GM19043 (cell line): Measurements from ENCODE around the gene ATP6V0A4.
"Not testable (repeated sequence)": the region's sequence is repeated elsewhere in the genome, so short reads cannot be mapped to it uniquely, and the experiment has no call there.

Source experiments
- ATAC-seq: cut with Tn5 transposase; IDR thresholded peaks from one replicate; pipeline ENCODE4 v1.9.1; 2021; ENCODE audit warnings: low read depth; ENCODE audit not compliant: unreplicated experiment

Gene ATP6V0A4

DNA sequence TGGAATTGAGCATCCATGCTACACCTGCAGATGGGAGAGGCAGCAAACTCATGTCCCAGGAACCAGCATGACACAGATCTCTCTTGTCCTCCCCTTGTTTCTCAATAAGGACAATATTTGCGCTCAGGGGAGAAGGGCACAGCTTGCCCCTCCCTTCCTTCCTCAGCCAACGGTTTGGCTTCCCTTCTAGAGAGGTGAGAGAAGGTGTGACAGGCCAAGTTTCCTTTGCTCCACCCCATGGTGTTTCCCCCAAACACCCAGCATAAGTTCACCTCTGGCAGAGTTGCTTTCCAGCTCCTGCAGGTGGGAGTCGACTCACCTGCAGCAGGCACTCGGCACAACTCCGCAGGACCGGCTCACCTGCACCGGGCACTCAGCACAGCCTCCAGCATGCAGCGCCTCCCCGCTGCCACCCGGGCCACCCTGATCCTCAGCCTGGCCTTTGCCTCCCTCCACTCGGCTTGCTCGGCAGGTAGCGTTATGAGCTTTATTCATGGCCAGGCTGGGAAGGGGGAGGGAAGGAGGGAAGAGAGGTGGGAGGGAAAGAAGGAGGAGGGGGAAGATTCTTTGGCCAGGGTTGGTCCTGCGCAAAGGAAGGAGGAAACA lies at the start of gene ATP6V0A4, which contains the start of gene TMEM213:
Gene ATP6V0A4 (minus strand): TSS at position 482 of the 606 bp plus-strand sequence. CDS start 26,949 bp downstream, outside the sequence.
Gene TMEM213 (plus strand): TSS at position 280 of the 606 bp plus-strand sequence. CDS start 111 bp downstream, at position 391.
- ATAC-seq = no peak

GRCh38 chr7:138845711-138846110 lies 47.7 kb upstream of the ATP6V0A4 start:
- no peak for ATAC-seq

- no peak for ATAC-seq
Observed at GRCh38 chr7:138843632-138844580, 45.9 kb upstream of the ATP6V0A4 start.

DNA sequence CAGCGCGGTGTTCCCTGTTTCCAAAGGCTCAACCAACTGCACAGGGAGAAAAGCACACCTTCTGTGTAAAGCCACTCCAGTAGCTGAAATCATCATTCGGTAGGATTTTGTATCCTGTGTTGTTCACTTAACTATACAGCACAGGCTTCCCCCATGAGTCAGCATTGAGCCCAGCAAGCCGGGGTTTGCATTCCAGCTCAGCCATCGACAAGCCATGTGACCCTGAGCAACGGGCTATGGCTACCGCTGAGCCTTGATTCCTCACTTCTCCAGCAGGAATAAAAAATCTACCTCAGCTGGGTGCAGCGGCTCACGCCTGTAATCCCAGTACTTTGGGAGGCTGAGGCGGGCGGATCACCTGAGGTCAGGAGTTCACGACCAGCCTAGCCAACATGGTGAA lies 44.1 kb upstream of the ATP6V0A4 start:
- ATAC-seq = no peak

DNA sequence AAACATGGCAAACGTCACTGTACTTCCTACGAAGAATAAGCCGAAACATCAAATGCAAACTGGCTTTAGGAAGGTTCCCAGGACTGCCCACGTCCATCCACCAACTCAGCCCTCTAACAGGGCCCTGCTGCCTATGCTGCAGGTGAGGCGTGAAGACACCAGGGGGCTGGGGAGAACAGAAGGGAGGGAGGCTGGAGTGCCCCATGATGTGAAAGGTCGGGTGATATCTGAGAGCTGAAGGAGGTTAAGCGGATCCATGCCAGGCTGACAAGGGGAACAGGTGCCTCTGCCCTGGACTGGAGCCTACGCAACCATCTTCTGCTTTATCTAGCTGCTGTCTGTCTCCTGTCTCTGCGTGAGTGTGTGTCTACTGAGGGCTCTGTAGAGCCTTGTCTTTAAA lies 40.2 kb upstream of the ATP6V0A4 start:
- ATAC-seq = no peak

DNA sequence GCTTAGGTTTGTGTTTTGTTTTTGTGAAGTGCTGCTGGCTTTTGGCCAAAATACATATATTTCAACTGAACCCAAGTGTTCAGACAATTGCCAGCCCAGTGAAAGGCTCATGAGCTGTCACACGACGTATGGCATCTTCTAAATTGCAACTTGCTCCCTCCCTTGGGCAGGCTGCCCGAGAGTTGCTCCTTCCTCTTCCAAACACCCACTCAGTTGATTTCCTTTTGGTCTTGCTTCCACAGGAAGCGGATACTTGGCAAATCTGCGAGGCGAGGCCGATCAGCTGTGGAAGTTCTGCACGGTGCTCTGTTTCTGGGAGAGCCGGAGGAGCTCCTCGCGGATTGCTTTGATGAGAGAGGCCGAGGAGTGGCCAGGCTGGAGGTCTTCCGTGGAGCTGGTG lies 39.6 kb upstream of the ATP6V0A4 start:
- ATAC-seq = no peak

DNA sequence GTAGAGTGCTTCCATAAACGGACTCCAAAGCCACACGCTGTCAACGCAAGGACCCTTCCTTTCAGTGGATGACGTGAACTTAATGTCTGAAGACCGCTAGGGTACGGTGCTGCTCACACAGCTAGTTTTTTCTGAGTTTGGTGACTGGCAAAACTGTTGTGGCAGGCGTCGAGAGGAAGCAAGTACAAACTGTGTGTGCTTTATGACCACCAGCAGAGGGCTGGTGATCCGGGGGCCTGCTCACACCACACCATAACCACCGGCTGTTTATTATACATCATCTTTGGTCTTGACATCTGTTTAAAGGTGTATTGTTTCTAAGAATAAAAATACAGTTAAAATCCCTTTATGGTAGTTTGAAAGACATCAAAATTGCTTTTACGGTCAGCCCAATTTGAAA lies 37.1 kb upstream of the ATP6V0A4 start:
- ATAC-seq = no peak

DNA sequence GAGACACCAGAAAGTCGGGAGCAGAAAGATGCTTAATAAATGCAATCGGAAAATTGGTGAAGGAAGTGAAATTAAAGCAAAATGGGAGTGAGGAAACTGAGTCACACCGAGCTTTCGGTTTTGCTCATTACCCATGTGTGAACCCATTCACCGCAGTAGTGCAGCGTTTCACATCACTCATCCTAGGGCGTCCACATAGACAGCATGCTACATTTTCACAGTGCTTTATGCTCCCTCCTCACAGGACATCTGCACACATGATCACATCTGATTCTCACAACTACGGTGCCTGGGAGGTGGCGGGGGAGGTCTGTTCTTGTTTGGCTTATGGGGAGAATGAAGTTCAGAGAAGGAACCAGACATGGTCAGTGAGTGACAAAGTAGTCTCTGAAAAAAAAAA lies 36.6 kb upstream of the ATP6V0A4 start:
- ATAC-seq = no peak

GRCh38 chr7:138833596-138833995 lies 35.6 kb upstream of the ATP6V0A4 start:
- ATAC-seq = no peak

DNA sequence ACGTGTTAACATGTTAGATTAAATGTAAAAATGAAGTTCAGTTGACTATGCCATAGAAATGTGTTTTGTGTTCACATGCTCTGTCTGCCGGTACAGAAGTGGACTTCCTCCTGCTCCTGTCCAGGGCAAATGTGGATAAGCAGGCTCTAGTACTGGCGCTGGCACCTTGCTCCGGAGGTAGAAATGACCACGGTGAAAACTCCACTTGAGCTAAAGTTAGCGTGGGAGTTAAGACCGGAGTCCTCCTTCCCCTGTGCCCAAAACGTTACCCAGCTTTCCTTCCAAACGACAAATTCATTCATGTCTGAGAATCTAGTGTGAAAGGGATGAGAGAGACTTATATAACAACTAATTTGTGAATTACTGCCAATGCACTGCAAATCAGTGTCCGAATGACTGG lies 35.0 kb upstream of the ATP6V0A4 start:
- ATAC-seq = no peak

DNA sequence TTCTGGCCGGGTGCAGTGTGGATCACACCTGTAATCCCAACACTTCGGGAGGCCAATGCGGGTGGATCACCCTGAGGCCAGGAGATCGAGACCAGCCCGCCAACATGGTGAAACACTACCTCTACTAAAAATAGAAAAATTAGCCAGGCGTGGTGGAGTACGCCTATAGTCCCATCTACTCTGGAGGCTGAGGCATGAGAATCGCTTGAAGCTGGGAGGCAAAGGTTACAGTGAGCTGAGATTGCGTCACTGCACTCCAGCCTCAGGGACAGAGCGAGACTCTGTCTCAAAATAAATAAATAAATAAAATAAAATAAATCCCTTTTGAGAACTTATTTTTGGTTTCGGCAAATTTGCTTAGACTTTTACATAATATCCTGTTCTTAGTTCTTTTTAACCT lies 31.3 kb upstream of the ATP6V0A4 start:
- no peak for ATAC-seq

- no peak for ATAC-seq
Observed at GRCh38 chr7:138828302-138828701, 30.3 kb upstream of the ATP6V0A4 start.

- ATAC-seq = no peak
Observed at GRCh38 chr7:138825049-138825721, 27.2 kb upstream of the ATP6V0A4 start.

DNA sequence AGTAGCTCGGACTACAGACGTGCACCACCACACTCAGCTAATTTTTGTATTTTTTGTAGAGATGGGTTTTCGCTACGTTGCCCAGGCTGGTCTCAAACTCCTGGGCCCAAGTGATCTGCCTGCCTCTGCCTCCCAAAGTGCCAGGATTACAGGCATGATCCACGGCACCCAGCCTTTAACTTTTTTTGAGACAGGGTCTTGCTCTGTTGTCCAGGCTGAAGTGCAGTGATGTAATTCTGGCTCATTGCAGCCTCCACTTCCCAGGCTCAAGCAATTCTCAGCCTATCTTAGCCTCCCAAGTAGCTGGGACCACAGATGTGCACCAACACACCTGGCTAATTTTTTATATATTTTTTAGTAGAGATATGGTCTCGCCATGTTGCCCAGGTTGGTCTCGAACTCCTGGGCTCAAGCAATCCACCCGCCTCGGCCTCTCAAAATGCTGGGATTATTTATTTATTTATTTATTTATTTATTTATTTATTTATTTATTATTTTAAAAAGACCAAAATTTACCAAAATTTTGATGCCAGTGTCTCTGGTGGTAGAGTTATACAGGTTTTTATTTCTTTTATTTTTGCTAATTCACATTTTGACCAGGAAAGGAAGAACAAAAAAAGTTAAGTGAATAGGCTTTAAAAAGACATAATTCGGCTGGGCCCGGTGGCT lies 25.0 kb upstream of the ATP6V0A4 start:
- no peak for ATAC-seq

DNA sequence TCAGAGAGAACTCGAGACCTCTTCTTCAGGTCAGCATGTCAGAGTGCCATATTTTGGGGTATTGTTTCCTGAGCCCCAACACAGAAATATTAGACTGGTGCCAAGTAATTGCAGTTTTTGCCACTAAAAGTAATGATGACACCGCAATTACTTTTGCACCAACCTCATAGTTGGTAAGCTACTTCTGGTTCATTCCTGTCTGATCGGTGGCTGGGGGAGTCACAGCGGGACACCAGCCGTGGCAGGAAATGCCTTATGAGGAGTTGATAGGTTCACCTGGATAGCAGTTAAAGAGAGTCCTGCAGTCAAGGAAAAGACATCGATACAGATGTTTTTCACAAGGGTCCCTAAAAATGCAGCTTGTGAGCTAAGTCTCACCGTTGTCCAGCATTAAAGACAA lies 23.9 kb upstream of the ATP6V0A4 start:
- ATAC-seq = no peak

GRCh38 chr7:138819625-138820024 lies 21.6 kb upstream of the ATP6V0A4 start:
- ATAC-seq = no peak

DNA sequence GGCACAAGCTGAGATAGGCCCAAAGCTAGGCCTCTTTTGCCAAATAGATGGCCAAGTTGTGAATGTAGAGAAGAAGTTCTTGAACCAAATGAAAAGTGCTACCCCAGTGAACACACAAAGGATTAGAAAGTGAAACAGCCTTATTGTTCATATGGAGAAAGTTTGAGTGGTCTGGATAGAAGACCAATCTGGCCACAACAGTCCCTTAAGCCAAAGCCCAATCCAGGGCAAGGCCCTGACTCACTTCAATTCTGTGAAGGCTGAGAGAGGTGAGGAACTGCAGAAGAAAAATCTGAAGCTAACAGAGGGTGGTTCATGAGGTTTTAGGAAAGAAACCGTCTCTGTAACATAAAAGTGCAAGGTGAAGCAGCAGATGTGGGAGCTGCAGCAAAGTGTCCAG lies 18.7 kb upstream of the ATP6V0A4 start:
- no peak for ATAC-seq

- no peak for ATAC-seq
Observed at GRCh38 chr7:138814816-138815332, 16.9 kb upstream of the ATP6V0A4 start.

GRCh38 chr7:138813945-138814344 lies 15.9 kb upstream of the ATP6V0A4 start:
- no peak for ATAC-seq

- not testable (repeated sequence) for ATAC-seq
Observed at GRCh38 chr7:138811327-138811726, 13.3 kb upstream of the ATP6V0A4 start.
